GM12891 (cell line): ENCODE results near the gene HUWE1.

ENCODE experiments used
- PAX5 ChIP-seq: IDR thresholded peaks from 2 replicates; pipeline ENCODE4 v1.6.1; 2011; ENCODE audit warnings: low read length, moderate library complexity, mild to moderate bottlenecking; ENCODE audit not compliant: insufficient read depth, severe bottlenecking
- POLR2A ChIP-seq: IDR thresholded peaks from 2 replicates; pipeline ENCODE4 v1.6.1; 2011; ENCODE audit warnings: low read depth, low read length, control low read depth
- POLR2AphosphoS5 ChIP-seq: IDR thresholded peaks from 2 replicates; pipeline ENCODE4 v1.6.1; 2011; ENCODE audit warnings: low read depth, low read length, control low read depth
- POU2F2 ChIP-seq: IDR thresholded peaks from 2 replicates; pipeline ENCODE4 v1.6.1; 2011; ENCODE audit warnings: low read depth, mild to moderate bottlenecking, control low read depth, low read length, moderate library complexity
- SPI1 ChIP-seq: IDR thresholded peaks from 2 replicates; pipeline ENCODE4 v1.6.1; 2011; ENCODE audit warnings: low read depth, low read length, control low read depth
- TAF1 ChIP-seq: IDR thresholded peaks from 2 replicates; pipeline ENCODE4 v1.6.1; 2011; ENCODE audit warnings: low read depth, low read length, control low read depth

DNA sequence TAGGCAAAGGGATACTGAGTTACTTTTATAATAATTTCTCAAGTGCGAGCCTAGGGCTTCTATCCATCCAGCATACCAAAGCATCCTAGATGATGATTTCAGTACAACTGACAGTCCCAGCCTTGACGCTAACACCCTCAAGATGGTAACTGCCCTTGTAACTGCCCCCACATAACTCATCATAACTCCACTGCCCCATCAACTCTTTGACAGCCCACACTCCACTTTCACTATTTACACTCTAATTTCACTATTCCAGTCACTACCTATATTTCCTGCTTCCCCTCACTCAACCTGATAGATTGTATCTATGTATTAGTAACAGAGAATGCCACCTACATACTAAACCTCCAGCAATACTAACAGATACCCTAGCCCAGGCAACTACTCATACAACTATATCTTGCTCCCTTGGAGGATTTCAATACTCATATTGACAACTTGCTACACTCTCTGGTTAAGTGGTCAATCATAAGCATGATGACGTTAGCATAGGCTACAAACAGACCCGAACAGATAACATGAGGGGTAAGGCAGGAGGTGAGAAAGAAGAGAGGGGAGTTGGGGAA, 65.0 kb downstream of the HUWE1 start:
- TF ChIP-seq POLR2A (no peak), POLR2AphosphoS5 (no peak), TAF1 (no peak), PAX5 (no peak), POU2F2 (no peak), SPI1 (no peak)
